ENCODE measurements around the gene HPGDS.
"Not testable (repeated sequence)": the region's sequence is repeated elsewhere in the genome, so short reads cannot be mapped to it uniquely, and the experiment has no call there.

The HPGDS gene

DNA sequence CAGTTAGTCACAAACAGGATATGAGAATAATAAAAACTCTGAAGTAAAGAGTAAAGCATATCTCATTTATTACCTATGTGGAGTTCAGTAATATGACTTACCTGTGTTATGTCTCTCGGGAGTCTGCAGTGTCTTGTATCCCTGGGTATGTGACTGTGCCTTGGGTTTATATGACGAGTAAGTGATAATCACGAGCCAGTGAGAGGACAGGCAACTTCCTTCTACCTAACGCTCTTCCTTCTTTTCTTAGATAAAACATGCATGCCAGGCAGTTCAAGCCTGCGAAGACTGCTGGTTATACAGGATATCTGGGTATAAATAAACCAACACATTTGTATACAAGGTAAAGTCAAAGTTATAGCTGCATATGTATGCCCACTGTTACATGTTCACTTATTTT, at the start of gene HPGDS:
Gene HPGDS (minus strand): TSS at position 143 of the 400 bp plus-strand sequence. CDS start 8,207 bp downstream, outside the sequence.
- DNase-seq (ENCODE audit: low read depth): no peak

DNA sequence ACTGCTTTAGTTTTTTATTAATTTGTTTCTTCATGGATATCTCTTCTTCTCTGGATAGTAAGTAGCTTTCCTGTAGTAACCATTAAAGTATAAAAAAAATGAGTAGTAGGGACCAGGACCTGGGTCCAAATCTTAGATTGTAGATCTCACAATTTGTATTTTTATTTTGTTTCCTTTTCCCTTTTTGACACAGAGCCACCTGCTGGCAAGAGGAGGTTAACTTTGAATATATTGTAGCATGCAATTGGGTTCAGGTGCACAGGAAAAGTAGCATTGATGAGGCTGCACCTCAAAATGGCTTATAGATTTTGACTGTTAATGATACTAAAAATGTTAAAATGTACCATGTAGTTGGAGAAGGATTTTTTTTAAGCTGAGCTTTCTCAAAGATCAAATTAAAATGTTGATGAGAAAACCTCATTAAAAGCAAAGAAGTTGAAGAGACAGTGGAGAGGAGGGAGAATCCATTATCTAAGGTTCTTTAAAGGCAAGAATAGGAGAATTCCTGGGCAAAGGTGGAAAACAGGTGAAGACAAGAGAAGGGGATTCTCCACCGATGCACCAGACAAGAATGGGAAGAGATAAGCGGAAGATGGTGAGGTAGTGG, 48.3 kb upstream of the HPGDS start:
- DNase-seq (ENCODE audit: low read depth): no peak

DNA sequence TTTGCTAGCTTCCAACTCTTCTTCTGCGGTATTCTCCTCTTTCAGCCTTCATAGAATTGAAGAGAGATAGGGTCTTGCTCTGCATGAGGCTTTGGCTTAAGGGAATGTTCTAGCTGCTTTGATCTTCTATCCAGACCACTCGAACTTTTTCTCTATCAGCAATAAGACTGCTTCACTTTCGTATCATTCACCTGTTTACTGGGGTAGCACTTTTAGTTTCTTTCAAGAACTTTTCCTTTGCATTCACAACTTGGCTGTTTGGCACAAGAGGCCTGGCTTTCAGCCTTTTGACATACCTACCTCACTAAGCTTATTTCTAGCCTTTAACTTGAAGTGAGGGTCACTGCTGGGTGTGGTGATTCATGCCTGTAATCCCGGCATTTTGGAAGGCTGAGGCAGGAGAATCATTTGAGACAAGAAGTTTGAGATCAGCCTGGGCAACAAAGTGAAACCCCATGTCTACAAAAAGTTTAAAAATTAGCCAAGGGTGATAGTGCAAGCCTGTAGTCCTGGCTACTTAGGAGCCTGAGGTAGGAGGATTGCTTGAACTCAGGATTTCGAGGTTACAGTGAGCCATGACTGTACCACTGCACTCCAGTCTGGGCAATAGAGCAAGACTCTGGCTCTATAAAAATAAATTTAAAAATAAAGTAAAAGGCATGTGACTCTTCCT, 47.1 kb upstream of the HPGDS start:
- DNase-seq (ENCODE audit: low read depth): no peak

DNA sequence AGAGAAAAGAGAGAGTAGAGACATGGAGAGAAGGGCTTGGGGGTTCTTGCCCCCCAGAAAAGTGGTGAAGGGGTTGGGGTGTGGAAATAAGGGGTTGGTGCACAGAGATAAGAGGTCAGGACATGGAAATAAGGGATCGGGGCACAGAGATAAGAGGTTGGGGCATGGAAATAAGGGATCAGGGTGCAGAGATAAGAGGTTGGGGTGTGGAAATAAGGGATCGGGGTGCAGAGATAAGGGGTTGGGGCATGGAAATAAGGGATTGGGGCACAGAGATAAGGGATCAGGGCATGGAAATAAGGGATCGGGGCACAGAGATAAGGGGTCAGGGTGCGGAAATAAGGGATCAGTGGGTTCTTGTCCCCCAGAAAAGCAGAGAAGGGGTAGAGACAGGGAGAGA, 45.3 kb upstream of the HPGDS start:
- DNase-seq (ENCODE audit: low read depth): not testable (repeated sequence)

DNA sequence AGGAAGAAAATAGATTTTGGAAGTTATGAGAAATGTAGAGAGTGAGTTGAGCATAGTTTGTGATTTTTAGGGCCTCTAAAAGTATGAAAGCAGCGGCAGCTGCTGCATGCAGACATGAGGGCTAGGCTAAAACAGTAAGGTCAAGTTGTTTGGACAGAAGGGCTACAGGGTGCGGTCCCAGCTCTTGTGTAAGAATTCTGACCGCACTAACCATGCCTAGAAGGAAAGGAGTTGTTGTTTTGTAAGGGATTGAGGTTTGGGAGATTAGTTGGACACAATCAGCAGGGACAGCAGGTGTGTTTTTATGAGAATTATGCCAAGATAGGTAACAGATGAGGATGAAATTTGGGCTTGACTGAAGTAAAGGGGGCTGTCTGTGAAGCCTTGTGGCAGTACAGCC, 42.8 kb upstream of the HPGDS start:
- DNase-seq (ENCODE audit: low read depth): not testable (repeated sequence)

DNA sequence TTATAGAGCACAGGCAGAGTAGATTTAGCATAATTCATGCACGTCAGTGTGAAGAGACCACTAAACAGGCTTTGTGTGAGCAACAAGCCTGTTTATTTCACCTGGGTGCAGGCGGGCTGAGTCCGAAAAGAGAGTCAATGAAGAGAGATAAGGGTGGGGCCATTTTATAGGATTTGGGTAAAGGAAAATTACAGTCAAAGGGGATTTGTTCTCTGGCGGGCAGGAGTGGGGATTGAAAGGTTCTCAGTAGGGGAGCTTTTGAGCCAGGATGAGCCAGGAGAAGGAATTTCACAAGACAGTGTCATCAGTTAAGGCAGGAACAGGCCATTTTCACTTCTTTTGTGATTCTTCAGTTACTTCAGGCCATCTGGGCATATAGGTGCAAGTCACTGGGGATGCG, 40.3 kb upstream of the HPGDS start:
- DNase-seq (ENCODE audit: low read depth): not testable (repeated sequence)

DNA sequence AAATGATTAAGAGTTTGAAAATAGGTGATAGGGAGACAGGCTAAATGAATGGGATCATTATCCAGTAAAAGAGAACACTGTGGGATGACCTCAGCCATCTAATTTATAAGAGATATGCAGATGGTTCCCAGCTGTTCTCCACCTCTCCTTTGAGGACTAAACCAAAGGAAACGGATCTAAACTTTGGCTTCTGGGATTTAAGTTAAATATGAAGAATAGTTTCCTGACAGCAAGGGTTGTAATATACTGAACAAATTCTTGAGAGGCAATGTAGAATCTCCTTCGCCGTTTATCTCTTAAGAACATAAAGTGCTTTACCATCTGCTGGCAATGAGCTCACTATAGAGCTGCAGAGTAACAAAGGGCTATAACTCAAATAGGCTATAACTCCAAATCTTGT, 35.4 kb upstream of the HPGDS start:
- DNase-seq (ENCODE audit: low read depth): no peak

DNA sequence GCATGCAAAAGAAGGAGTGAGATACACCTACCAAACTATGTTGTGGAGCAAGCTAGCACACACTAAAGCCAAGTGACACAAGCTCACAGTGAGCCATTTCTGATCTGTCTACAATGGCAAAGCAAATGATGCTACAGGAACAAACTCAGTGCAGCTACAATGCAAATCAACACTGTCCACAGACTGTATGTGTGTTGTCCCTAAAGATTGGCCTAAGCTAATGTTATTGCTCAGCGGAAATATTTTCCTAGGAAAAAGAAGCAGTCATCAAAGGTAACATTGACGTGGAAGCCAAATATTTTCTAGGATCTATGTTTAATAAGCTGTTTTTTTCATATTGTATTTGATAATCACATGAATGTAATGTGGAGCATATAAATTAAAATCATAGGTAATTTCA, 34.7 kb upstream of the HPGDS start:
- no peak for DNase-seq (ENCODE audit: low read depth)

DNA sequence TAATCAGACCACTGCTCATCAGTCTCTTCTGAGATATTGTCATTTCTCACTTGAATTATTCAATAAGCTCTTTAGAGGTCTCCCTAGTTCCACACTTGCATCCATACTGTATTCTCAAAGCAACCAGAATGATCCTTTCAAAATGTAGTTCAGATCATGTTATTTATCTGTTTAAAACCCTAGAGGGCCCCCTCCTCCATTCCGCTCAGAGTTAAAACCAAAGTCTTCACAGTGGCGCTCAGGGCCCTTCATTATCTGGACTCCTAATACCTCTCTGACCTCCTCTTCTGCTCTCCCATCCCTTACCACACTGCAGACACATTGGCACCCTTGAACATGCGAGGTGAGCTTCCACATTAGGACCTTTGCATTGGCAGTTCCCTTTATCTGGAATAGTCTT, 32.7 kb upstream of the HPGDS start:
- no peak for DNase-seq (ENCODE audit: low read depth)

DNA sequence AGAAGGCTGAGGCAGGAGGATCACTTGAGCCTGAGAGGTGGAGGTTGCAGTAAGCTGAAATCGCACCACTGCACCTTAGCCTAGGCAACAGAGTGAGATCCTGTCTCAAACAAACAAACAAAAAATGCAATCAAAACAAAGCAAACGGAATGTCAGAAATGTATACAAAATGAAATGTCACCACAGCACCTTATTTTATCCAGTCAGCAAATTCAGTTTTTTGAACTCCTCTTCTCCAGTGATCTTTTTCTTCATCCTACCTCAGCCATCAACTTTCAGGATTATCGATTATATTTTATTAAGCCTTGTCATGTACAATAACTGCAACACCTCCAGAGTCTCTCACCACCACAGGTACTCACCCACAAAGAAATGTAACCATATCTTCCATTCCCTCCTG, 31.1 kb upstream of the HPGDS start:
- DNase-seq (ENCODE audit: low read depth): no peak

DNA sequence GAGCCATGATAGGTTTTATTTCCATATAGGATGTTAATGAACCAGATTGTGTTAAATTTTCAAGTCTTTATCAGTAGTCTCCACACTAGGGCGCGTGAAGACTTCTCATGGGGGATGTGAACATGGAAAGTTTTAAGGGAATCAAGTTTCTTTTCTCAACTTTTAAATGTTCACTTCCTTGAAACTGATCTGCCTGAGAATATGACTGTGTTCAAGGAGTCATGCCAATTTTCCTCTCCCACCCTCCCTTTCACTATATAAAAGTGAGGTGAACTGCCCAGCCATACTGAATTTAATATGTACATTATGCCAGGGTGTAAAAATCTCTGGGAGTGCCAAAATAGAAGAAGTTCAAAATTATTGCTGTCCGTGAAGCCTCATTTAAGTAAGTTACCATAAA, 30.4 kb upstream of the HPGDS start:
- DNase-seq (ENCODE audit: low read depth): no peak

DNA sequence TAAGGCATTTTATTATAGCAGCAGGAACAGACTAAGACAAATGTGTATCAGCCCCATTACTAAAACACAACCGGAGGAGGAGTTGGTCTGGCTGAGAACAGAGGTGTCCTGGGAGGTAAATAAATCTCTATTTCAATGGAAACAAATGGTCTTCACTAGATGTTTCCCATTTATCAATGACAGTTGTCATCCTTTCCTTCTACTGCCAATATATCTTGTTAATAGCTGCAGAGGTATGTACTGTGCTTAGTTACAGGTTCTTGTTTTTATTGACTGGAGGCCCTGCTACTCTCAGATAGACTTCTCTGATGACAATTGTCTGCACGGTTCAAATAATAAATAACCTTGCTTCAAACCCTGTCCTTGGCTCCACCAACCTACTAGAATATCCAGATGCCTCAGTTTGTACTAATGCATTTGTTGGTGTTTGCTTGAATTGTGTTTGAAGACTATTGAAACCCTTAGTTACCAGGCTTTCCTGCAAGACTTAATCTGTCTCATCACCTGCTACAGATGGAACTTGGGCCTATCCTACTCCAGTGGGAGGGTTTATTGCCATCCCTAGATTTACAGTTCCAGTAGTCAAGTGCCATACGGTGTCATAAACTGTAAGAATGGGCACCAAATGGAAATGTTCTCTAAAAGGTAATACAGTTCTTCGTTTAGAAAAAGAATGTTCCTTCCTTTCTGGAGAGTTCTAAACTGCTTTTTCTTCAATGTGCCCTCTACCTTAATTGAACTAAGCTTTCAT, 29.8 kb upstream of the HPGDS start:
- no peak for DNase-seq (ENCODE audit: low read depth)

DNA sequence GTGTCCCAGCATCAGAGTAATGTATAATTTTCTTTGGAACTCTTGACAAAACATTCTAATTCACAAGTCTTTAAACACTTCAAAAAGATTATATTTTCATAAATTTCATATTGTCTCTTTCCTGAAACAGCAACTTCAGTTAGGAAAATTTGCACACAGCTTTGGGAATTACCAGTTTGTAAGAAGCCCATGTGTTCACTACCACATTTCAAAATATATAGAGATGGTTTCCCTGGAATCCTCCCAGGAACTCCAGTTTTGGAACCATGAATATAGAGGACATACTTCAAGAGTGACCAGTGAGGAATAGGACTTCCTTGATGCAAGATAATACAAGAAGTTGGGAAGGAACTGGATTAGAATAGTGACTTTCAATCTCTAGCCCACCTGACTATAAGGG, 28.7 kb upstream of the HPGDS start:
- no peak for DNase-seq (ENCODE audit: low read depth)

DNA sequence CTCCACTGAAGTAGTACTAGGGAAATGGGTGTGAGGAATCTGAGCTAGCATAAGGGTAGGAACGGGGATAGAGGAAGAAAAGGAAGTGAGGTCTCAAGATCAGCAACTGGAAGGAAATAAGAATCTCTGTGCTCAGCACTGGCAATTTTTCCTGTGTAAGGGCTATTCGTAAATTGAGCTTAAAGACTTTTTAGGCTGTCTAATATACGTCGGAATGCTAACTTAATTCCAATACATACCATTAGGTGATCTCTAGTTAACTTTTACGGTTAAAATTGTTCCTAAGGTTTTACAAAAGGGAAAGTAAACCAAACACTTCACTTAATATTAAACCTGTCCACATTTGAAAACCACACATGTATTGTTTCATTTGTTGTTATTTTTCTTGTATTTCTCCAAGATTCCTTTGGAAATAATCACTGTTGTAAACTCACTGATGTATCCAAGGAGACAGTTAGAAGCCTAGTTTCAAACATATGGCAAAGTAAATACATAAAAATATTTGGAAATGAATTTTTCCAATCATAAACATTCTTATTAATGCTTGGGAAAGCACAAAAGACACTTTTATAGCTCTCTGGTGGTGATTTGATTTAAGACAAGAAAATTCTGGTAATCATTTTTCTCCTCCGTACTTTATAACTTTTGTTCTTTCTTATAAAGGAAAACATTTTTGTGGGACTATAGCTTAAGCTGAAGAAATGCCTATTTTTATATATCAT, 28.1 kb upstream of the HPGDS start:
- no peak for DNase-seq (ENCODE audit: low read depth)

DNA sequence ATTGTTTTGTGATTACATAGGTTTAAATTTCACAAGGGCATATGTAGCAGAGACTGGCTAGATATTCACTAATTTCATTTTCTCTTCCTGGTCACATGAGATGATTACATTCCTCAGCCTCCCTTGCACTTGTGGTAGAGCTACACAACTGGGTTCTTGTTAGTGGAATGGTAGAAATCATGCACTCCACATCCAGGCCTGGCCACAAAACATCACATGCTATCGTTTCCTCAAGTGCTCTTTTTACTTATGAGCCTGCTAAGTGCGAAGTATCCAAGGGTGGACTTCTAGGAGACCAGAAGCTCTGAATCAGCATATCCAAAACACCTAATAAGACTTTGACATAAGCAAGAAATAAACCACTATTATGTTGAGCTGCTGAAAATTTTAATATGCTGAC, 26.4 kb upstream of the HPGDS start:
- DNase-seq (ENCODE audit: low read depth): no peak

DNA sequence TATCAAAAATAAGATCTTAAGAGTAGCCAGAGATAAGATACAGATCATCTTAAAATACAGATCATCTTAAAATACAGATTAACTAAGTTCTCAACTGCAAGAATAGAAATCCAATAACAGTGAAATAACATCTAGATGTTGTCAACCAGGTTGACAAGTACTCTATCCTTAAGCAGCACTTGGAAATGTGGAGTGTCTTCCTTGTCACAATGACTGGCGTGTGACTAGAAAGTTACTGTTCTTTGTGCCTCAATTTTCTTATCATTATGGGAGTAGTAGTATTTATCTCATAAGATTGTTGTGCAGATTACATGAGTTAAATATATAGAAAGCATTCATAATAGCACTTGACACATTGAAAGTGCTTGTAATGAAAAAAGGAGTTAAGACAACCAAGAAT, 25.8 kb upstream of the HPGDS start:
- DNase-seq (ENCODE audit: low read depth): no peak

DNA sequence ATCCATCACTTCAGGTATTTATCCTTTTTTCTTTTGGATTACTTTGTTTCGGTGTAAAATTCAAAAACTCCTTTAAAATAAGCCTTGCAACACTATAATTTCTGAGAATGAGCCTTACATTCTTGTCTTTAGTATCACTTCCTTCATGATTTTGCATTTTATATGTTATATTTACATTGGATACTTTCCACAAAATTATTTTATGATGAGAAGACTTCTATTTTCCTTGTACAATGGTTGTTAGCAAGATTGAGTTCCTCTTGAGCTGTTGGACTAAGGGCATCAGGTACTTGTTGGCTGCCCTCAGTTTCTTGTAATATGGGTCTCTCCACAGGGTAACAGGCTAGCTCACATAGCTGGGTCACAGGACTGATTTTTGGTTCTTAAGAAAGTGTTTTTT, 22.7 kb upstream of the HPGDS start:
- no peak for DNase-seq (ENCODE audit: low read depth)

DNA sequence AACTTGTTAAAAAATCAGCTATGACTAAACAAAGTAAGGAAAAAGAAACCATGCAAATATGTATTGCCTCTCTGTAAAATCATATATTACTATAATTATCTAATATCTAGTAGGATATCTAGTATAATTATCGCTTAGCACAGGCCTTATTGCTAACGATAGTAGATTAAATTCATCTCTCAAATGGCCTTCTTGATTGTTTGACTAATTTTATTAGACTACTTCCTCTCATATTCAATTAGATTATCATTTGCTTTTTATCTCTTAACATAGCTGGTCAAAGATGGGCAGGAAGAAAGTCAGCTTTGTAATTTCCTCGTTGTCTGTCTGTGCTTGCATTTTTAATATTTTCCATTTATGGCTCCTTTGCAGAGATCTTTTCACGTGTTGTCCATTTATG, 21.9 kb upstream of the HPGDS start:
- DNase-seq (ENCODE audit: low read depth): no peak

DNA sequence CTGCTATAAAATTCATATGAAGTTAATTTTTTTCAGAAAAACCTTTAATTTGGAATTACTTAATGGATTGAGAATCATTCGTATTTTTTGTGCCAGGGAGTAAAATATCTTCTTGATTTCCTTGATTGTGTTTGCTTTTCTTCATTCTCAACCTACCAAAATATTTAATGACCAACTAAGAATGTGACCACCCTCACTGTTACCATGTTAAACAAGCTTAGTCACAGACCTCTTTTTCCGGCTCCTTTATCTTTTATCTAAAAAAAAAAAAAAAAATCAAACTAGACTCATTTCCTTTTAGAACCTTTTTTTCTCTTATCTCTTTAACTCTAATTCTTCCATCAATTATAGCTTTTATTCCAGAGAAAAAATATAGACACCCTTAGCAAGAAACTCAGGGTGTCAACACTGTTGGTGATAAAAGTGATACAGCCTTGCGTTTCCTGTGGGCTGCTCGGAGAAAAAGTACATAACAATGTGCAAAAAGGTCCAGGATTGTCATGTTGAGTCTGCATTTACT, 20.6 kb upstream of the HPGDS start:
- no peak for DNase-seq (ENCODE audit: low read depth)

DNA sequence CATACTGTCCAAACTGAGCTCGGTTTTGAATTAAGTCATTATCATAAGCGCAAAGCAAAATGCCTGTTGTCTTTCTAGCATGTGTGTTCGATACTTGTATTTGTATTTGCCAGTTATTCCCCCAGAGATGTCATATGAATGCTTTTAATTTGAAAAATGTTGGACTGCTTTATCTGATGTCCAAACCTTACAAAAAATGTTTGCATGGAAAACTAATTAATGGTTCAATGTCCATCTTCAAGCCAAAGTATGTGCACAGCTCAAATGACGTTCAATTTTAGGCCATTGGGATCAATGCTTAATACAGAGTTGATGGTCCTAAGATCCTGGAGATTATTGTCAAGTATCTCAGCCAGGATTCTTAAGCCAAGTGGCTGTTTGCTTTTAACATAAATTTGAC, 17.2 kb upstream of the HPGDS start:
- no peak for DNase-seq (ENCODE audit: low read depth)

DNA sequence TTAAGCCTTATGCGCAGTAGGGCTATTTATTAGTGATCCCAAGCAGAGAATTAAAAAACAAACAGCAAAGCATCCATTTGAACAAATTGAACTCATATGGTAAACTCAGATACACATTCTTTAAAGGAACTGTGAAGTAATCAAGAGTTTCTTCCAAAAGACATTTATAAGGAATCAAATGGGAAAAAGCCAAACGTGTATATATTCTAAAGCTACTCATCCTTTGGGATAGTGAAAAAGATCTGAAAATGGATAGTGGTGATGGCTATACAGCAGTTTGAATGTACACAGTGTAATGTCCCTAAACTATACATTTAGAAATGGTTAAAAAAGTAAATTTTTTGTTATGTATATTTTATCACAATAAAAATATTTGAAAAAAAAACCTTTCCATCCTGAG, 16.6 kb upstream of the HPGDS start:
- no peak for DNase-seq (ENCODE audit: low read depth)

DNA sequence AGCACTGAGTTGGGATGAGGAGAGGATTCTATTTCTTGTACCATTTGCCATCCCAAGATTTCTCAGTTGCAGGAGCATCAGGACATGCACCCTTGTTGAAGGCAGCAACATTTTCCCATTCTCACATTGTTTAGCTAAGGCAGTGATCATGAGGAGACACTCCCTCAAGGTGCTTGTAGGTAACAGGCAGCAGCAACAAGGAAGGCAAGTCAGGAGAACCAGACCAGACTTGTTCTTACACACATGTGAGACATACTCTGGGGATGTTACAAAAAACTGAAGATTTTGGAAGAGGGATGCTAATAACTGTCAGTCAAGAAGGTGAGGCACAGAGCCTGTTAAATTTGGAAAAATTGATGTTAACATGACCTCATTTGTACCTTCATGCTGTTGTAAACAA, 15.5 kb upstream of the HPGDS start:
- DNase-seq (ENCODE audit: low read depth): no peak

DNA sequence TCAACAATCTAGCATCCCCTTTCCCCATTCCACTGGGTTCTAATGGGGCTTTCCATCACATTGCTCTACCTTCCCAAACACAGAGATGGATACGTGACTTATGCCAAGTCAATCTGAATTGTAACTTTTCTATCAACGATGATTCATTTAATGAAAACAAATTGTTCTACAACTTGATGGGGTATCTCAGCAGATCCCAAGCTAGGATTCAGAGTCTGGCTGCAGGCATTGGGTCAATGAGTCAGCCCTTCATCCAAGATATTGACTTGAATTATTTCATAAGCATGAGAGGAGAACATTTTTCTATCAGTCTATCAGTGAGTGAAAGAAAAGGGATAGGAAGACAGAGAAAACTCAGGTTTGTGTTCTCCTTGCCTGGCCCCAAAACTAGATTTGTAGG, 15.0 kb upstream of the HPGDS start:
- no peak for DNase-seq (ENCODE audit: low read depth)

Data from activated T-helper 9 cell treated with anti-CD3 and anti-CD28 coated beads, Interleukin-2, amount 50 U/mL, for 16 hours (primary cell).